Umbilical cord (tissue), 2 donors: ENCODE results near the gene EPB41L4B. TPM values are rescaled to one million over a fixed set of nuclear protein-coding genes. Genes with fewer than 3 reads are reported as not detected.
"Not testable (repeated sequence)": the region's sequence is repeated elsewhere in the genome, so short reads cannot be mapped to it uniquely, and the experiment has no call there.

Experiments
- DNase-seq: peaks from one replicate; pipeline ENCODE4 v3.0.0-alpha.2; 2015; ENCODE audit warnings: low spot score
- total RNA-seq: library from RNA; depleted of rRNA; stranded (reverse); fragments of >200 nt; gene quantifications from one replicate; pipeline ENCODE4 v1.2.3, GENCODE V29; 2014; ENCODE audit warnings: low replicate concordance; ENCODE audit not compliant: insufficient read depth

EPB41L4B gene
- 5.3 TPM for total RNA-seq

- DNase-seq: peak; percentile 82
Observed at GRCh38 chr9:109320742-109321448, at the start of gene EPB41L4B. Gene EPB41L4B, minus strand, starts transcription at chr9:109321059. Its CDS starts 613 bp downstream, at chr9:109320446.

- no peak for DNase-seq
Observed at GRCh38 chr9:109369285-109369684, 48.4 kb upstream of the EPB41L4B start.

- no peak for DNase-seq
Observed at GRCh38 chr9:109360771-109361170, 39.9 kb upstream of the EPB41L4B start.

GRCh38 chr9:109358968-109359603, 38.2 kb upstream of the EPB41L4B start:
- not testable (repeated sequence) for DNase-seq

GRCh38 chr9:109355564-109356297, 34.9 kb upstream of the EPB41L4B start:
- DNase-seq: no peak

- no peak for DNase-seq
Observed at GRCh38 chr9:109354190-109354589, 33.3 kb upstream of the EPB41L4B start.

- no peak for DNase-seq
Observed at GRCh38 chr9:109351032-109351431, 30.2 kb upstream of the EPB41L4B start.

- peak; percentile 78 for DNase-seq
Observed at GRCh38 chr9:109349421-109349846, 28.6 kb upstream of the EPB41L4B start.

GRCh38 chr9:109346904-109347303, 26.0 kb upstream of the EPB41L4B start:
- DNase-seq: no peak

GRCh38 chr9:109344866-109345265, 24.0 kb upstream of the EPB41L4B start:
- DNase-seq: no peak

- no peak for DNase-seq
Observed at GRCh38 chr9:109342878-109343277, 22.0 kb upstream of the EPB41L4B start.

GRCh38 chr9:109341561-109341960, 20.7 kb upstream of the EPB41L4B start:
- no peak for DNase-seq

GRCh38 chr9:109340979-109341378, 20.1 kb upstream of the EPB41L4B start:
- not testable (repeated sequence) for DNase-seq

- no peak for DNase-seq
Observed at GRCh38 chr9:109336409-109336808, 15.6 kb upstream of the EPB41L4B start.

GRCh38 chr9:109335929-109336328, 15.1 kb upstream of the EPB41L4B start:
- DNase-seq: no peak

- DNase-seq: no peak
Observed at GRCh38 chr9:109335121-109335520, 14.3 kb upstream of the EPB41L4B start.

GRCh38 chr9:109331353-109331752, 10.5 kb upstream of the EPB41L4B start:
- DNase-seq: peak; percentile 38

- DNase-seq: peak; percentile 81
Observed at GRCh38 chr9:109329638-109330258, 8.9 kb upstream of the EPB41L4B start.

- peak; percentile 86 for DNase-seq
Observed at GRCh38 chr9:109328978-109329637, 8.2 kb upstream of the EPB41L4B start.

- no peak for DNase-seq
Observed at GRCh38 chr9:109325089-109325488, 4.2 kb upstream of the EPB41L4B start.

GRCh38 chr9:109323771-109324170, 2.9 kb upstream of the EPB41L4B start:
- DNase-seq: no peak
